GM12873 (cell line): Measurements from ENCODE around the gene ABLIM1.

Experiments
- TF ChIP-seq, protein P1 (sequence below): IDR thresholded peaks from 2 replicates; pipeline ENCODE4 v1.5.1; 2012; ENCODE audit warnings: low read depth, mild to moderate bottlenecking, moderate library complexity, low read length, control low read depth; ENCODE audit not compliant: insufficient read depth; ENCODE audit errors: missing control alignments

ABLIM1 gene

DNA sequence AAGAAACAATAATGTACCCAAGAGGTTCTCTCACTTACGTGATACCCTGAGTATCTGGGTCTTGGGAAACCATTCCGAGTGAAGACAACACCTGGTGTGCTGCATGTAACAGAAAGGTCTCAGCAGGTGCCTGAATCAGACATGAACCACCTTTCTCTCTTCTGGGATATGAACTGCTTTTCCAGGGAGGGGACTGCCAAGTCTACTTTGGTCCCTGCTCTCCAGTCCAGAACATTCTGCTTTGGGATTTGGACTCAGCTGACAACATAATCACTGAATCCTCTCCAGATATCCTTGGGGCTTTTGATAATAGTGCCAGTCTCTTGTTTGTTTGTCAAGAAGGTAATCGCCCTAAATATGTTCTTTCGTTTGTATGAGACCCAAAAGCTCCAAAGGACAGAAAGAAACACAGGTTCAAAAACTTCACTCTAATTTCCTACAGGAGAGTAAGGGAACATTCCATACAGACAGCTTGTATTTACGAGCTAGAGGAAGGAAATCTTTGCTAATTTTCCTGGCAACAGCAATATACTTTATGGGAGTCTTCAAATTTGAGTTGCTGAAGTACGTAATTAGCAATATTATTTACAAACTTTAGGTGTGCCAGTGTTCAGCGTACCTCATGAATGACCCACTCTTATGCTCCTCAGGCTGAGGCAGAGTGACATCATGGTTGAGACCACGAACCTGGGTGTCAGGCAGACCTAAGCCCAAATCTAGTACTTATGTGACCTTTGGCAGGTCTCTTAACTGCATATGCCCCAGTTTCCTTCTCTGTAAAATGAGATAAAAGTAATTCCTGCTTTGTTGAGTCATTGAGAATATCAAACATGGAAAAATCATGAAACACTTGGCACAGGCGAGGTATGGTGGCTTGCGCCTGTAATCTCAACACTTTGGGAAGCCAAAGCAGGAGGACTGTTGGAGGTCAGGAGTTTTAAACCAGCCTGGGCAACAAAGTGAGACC, 5.4 kb downstream of the ABLIM1 start:
- TF ChIP-seq, protein P1, sequence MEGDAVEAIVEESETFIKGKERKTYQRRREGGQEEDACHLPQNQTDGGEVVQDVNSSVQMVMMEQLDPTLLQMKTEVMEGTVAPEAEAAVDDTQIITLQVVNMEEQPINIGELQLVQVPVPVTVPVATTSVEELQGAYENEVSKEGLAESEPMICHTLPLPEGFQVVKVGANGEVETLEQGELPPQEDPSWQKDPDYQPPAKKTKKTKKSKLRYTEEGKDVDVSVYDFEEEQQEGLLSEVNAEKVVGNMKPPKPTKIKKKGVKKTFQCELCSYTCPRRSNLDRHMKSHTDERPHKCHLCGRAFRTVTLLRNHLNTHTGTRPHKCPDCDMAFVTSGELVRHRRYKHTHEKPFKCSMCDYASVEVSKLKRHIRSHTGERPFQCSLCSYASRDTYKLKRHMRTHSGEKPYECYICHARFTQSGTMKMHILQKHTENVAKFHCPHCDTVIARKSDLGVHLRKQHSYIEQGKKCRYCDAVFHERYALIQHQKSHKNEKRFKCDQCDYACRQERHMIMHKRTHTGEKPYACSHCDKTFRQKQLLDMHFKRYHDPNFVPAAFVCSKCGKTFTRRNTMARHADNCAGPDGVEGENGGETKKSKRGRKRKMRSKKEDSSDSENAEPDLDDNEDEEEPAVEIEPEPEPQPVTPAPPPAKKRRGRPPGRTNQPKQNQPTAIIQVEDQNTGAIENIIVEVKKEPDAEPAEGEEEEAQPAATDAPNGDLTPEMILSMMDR: no peak

DNA sequence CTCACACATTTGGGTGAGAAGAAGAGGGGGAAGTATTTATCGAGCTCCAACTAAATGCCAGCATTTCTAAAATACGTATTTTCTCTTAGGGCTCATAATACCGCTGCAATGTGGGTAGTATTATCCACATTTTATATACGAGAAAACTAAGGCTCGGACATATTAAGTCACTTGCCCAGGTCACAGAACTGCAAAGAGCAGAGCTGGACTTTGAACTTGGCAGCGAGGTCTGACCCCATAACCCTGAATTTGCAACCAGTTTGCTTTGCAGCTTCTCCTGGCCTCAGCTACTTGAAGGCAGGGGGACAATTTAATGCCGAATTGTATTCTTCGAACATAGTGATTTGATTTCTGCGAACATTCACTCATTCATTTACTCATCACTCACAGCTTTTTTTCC, 7.2 kb downstream of the ABLIM1 start:
- TF ChIP-seq, protein P1: no peak

DNA sequence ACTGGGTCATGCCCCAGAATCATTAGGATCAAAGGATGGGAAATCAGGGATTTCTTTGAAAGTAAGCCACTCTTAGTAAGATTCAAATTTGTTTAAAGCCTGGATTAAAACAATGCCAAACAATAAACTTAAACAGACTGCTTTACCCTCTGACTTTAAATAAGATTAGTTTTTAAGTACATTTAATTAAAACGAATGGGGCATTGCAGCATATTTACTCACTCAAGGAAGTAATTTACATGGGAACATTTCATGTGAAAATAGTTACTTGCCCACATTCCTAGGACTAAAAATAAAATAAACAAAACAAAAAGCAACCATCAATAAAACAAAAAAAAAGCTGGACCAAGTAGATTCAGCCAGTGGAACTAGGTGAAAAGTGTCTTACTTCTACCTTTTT, 7.8 kb downstream of the ABLIM1 start:
- TF ChIP-seq, protein P1: no peak

DNA sequence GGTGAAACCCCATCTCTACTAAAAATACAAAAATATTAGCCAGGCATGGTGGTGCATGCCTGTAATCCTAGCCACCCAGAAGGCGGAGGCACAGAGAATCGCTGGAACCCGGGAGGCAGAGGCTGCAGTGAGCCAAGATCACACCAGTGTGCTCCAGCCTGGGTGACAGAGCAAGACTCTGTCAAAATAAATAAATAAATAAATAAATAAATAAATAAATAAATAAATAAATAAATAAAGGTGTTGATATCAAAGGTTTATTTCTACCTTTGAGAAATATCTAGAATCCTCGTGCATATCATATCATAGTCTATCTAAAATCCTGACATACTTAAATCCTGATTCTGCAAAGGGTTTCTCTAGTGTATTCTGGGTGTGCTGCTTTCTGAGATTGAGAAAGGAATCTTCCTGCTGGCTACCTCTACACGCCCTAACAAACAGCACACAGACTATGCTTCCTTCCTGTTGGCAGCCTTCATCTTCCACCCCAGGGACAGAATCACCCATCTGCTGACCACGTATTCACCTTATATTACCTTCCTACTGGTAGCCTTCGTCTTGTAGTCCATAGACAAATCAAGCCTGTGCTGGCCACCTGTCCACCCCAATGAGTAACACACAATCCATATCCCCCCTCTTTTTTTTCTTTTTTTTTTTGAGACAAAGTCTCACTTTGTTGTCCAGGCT, 8.7 kb downstream of the ABLIM1 start:
- TF ChIP-seq, protein P1: no peak

DNA sequence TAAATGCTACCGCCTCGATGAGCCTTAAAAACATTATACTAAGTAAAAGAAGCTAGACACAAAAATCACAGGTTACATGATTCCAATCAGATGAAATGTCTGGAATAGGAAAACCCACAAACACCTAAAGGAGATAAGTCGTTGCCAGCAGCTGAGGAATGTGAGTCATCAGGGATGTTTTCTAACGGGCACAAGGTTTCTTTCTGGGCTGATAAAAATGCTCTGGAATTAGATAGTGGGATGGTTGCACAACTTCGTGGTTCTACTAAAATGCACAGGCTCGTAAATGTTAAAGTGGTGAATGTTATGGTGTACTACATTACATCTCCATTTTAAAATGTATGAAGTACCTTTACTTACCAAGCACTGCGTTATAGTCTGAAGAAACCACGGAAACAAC, 9.7 kb downstream of the ABLIM1 start:
- TF ChIP-seq, protein P1: no peak

DNA sequence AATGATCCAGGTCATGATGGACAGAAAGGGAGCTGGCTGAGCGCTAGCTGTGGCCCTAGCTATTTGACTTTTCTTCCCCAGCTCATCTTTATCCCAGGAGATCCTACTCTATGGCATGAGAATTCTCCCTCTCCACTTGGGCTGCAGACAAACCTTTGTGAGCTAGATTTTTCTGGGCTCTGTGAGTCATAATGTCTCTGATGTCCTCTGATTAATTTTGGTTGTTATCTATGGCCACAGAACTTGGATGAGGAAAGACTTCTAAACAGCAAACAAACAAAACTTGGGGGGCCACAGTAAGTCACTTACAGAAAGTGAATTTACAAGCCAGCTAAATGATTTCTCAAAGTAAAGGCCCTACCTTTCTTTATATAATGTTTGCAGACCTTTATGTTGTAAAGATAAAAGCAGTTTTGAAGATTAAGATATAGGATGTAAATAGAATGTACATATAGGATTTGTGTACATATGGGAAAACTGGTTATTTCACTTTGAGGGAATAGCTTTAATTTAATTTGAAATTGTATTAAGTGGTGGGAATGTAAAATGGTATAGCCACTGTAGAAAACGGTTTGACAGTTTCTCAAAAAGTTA, 10.4 kb downstream of the ABLIM1 start:
- TF ChIP-seq, protein P1: no peak

DNA sequence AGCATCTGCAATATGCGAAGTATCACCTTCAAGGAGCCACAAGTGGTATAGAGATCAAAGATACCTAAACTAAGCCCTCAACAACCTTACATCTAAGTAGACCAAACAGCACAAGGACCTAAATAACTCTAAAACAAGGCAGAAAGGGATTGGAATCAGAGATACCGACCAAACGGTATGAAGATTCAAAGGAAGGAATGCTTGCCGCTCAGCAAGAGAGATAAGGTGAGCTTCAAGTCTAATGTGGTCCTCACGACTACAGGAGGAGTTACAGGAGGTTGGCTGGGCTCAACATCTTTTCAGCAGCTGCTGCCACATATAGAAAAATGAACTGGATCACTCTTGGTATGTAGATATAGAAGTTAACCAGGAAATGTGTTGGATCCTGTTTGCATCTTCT, 11.6 kb downstream of the ABLIM1 start:
- TF ChIP-seq, protein P1: no peak
